ENCODE data around the gene NAP1L4.
A peak's percentile ranks its signal among the peaks of the same experiment; 100 is the strongest.

The NAP1L4 gene

DNA sequence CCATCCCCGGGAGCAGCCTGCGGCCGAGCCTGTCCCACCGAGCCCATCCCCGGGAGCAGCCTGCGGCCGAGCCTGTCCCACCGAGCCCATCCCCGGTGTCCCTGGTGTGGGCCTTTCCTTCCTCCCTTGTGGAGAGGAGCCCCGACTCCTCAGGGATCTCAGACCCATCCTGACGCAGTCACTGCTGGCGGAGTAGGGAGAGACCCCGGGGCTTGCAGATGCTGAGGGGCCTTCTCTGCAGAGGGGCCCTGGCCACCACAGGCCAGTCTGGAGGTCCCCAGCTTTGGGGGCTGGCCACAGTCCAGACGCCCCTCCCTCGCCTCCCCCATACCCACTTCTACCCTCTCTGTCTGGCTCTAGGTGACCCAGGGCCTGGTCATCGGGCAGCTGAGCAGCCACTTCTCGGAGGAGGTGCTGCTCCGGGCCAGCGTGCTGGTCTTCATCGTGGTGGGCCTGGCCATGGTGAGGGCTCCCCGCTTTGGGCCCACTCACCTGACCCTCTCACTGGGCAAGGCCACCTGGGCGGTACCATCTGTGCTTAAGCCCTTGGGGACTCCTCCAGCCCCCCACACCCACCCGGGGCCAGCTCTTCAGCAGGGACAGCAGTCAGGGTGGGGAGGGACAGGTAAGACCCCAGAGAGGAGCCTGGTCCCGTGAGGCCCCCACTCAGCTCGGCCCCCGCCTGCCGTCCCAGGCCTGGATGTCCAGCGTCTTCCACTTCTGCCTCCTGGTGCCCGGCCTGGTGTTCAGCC, 70.2 kb downstream of the NAP1L4 start:
- Mint-ChIP-seq H3K4me3 (no peak overlapping the region), H3K9me3 (no peaks in the 10 kb centered on the region), H3K4me1 (ENCODE audit: low read depth in 2 of 2) (peaks cover 0 to 3% of the 10 kb centered on the region in 2 donors), H3K36me3 (ENCODE audit: insufficient read depth) (peaks cover 3% of the 10 kb centered on the region), H3K27ac (no peak overlapping the region), H3K27me3 (peaks cover 0 to 7% of the 10 kb centered on the region in 2 donors)
- ATAC-seq (replicated peaks) (no peak), DNase-seq (no peak)

DNA sequence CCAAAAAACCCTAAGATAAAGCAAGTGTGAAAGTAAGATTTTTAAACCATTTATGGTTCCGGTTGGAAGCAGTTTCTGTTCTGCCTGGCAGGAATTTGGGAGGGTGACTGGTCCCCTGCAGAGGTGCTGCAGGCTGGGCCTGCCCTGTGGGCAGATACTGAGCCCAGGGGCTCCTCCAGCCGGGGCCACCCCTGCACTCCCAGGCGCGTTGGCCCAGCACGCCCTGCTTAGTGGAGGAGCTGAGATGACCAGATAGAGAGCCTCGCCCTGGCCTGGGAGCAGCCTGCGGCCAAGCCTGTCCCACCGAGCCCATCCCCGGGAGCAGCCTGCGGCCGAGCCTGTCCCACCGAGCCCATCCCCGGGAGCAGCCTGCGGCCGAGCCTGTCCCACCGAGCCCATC, 70.9 kb downstream of the NAP1L4 start:
- H3K27me3 Mint-ChIP-seq = peaks cover 0 to under 1% of the 10 kb centered on the region in 2 donors
- H3K27ac Mint-ChIP-seq = no peak overlapping the region
- H3K4me3 Mint-ChIP-seq = no peak overlapping the region

DNA sequence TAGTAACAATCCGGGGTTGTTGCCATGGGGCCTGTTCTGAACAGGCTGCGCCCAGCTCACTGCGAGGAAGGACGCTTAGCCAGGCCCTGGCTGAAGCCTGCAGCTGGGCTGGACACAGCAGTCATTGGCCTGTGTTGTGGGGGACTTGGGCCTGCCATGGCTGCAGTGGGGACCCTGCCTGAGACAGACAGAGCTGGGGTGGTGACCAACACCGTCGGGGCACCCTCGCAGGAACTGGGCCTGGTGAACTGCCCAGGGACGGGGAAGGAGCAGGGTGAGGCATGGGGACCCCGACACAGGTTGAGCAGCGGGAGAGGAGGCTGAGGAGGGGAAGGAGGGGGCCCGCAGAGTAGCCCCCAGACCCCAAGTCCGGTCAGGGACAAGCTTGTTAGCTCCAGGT, 71.8 kb downstream of the NAP1L4 start:
- H3K27ac Mint-ChIP-seq = no peak overlapping the region
- no peak overlapping the region for H3K4me3 Mint-ChIP-seq
- no peak for DNase-seq
- H3K9me3 Mint-ChIP-seq = no peaks in the 10 kb centered on the region
- no peaks in the 10 kb centered on the region for H3K36me3 Mint-ChIP-seq (ENCODE audit: insufficient read depth)
- no peaks in the 10 kb centered on the region for H3K27me3 Mint-ChIP-seq
- H3K4me1 Mint-ChIP-seq (ENCODE audit: low read depth in 2 of 2) = peaks cover 0 to 3% of the 10 kb centered on the region in 2 donors
- no peak for ATAC-seq (replicated peaks)

More for the DNA sequence above, 70.9 kb downstream of the NAP1L4 start:
- H3K36me3 Mint-ChIP-seq (ENCODE audit: insufficient read depth) = peaks cover under 1% of the 10 kb centered on the region
- no peak for ATAC-seq (replicated peaks)
- H3K4me1 Mint-ChIP-seq (ENCODE audit: low read depth in 2 of 2) = peaks cover 0 to 3% of the 10 kb centered on the region in 2 donors
- no peaks in the 10 kb centered on the region for H3K9me3 Mint-ChIP-seq
- DNase-seq = no peak

DNA sequence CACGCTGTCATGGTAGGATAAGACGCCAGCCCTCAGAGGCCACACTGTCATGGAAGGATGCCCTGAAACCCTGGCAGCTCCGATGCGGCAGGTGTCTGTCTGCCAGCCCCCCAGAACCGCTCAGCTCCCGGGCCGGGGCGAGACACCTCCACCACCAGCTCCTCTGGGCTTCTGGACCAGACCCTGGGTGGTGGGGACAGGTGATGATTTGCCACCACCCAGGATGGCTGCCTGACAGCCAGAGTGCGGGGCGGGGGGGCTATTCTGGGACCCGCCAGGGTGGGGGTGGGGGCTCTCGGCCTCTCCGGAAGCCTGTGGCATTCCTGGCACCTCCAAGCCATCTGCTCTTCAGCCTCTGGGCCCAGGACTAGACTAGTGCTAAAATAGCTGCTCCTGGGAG, 72.3 kb downstream of the NAP1L4 start:
- no peak overlapping the region for H3K4me3 Mint-ChIP-seq
- peaks cover 2% of the 10 kb centered on the region for H3K36me3 Mint-ChIP-seq (ENCODE audit: insufficient read depth)
- DNase-seq (no peak), ATAC-seq (replicated peaks) (no peak)
- no peak overlapping the region for H3K27ac Mint-ChIP-seq
- H3K9me3 Mint-ChIP-seq = no peaks in the 10 kb centered on the region
- H3K4me1 Mint-ChIP-seq (ENCODE audit: low read depth in 2 of 2) = peaks cover 0 to 3% of the 10 kb centered on the region in 2 donors
- no peaks in the 10 kb centered on the region for H3K27me3 Mint-ChIP-seq

DNA sequence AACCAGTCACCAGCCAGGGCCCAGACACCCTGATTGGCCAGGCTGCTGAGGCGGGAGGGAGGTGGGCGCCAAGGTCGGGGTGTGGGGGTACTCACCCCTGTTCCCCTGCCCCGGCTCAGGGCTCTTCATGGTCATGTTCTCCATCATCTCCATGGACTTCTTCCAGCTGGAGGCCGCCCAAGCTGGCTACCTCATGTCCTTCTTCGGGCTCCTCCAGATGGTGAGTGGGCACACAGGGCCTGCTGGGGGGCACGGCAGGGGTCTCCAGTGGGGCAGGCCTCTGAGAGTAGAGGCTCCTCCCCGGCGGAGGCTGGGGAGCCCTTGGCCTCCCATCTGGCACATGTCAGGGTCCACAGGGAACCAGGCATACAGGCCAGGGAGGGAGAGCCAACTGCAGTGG, 72.9 kb downstream of the NAP1L4 start:
- ATAC-seq (replicated peaks) (no peak), DNase-seq (no peak)
- Mint-ChIP-seq H3K4me3 (no peak overlapping the region), H3K4me1 (ENCODE audit: low read depth in 2 of 2) (peaks cover under 1 to 6% of the 10 kb centered on the region in 2 donors), H3K9me3 (no peaks in the 10 kb centered on the region), H3K27ac (no peak overlapping the region), H3K27me3 (no peaks in the 10 kb centered on the region), H3K36me3 (ENCODE audit: insufficient read depth) (peaks cover 2% of the 10 kb centered on the region)

DNA sequence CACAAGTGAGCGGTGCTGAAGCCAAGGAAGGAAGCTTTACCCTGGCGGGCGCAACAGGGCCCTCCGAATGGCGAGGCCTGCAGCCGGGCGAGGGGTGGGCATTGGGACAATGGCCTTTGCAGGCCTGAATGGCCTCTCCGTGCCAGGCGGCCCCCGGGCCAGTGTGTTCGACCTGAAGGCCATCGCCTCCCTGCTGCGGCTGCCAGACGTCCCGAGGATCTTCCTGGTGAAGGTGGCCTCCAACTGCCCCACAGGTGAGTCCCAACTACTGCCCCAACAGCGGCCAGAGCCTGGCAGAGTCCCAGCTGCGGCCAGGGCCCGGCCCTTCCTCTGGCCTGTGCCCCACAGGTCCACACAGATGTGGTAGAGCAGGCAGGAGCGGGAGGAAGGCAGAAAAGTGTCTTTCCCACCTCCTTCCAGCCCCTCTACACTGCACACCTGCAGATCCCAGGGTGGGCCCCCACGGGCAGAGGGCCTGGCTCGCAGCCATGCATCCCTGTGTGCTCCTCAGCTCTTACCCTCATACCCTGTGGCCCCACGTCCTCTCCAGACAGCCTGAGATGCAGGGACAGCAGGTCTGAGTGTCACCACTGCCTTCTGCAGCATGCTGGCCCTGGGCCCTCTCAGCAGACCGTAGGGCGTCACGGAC, 74.2 kb downstream of the NAP1L4 start:
- peaks cover 10 to 17% of the 10 kb centered on the region in 2 donors for H3K4me1 Mint-ChIP-seq (ENCODE audit: low read depth in 2 of 2)
- ATAC-seq (replicated peaks) (no peak), DNase-seq (no peak)
- H3K36me3 Mint-ChIP-seq (ENCODE audit: insufficient read depth) = peaks cover 2% of the 10 kb centered on the region
- H3K4me3 Mint-ChIP-seq = no peak overlapping the region
- no peak overlapping the region for H3K27ac Mint-ChIP-seq
- no peaks in the 10 kb centered on the region for H3K27me3 Mint-ChIP-seq
- no peaks in the 10 kb centered on the region for H3K9me3 Mint-ChIP-seq

DNA sequence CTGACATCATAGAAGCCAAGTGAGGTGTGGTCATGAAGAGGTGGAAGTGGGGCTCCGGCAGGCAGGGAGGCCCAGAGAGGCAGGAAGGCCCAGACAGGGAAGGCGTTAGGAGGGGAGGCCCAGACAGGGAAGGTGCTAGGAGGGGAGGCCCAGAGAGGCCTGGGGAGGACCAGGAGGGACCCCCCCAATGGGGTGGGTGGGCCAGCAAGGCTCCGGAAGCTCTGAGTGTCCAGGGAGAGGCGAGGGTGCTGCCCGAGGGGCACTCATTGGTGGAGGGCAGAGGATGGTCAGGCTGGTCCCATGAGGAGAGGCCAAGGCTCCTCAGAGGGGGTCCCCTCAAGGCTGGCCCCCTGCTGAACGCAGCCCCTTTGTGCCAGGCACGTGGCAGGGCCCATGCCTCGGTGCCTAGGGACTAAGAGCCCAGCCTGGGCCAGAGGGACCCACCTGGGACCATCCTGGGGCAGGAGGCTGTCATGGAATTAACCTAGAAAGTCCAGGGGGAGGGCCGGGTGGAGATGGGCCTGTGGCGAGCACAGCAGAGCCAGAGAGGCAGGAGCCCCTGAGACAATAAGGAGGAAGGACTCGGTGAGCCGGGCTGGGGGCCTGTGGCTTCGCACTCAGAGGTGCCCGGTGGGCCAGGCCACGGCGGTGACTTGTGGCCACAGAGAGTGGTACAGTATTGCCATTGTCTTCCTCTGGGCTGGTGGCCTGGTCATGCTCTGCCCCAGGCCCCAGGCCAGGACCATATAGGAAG, 75.1 kb downstream of the NAP1L4 start:
- ATAC-seq (replicated peaks) (no peak), DNase-seq (no peak)
- H3K27ac Mint-ChIP-seq = no peak overlapping the region
- peaks cover 10 to 17% of the 10 kb centered on the region in 2 donors for H3K4me1 Mint-ChIP-seq (ENCODE audit: low read depth in 2 of 2)
- H3K4me3 Mint-ChIP-seq = no peak overlapping the region
- peaks cover 2% of the 10 kb centered on the region for H3K36me3 Mint-ChIP-seq (ENCODE audit: insufficient read depth)
- no peaks in the 10 kb centered on the region for H3K27me3 Mint-ChIP-seq
- no peaks in the 10 kb centered on the region for H3K9me3 Mint-ChIP-seq

DNA sequence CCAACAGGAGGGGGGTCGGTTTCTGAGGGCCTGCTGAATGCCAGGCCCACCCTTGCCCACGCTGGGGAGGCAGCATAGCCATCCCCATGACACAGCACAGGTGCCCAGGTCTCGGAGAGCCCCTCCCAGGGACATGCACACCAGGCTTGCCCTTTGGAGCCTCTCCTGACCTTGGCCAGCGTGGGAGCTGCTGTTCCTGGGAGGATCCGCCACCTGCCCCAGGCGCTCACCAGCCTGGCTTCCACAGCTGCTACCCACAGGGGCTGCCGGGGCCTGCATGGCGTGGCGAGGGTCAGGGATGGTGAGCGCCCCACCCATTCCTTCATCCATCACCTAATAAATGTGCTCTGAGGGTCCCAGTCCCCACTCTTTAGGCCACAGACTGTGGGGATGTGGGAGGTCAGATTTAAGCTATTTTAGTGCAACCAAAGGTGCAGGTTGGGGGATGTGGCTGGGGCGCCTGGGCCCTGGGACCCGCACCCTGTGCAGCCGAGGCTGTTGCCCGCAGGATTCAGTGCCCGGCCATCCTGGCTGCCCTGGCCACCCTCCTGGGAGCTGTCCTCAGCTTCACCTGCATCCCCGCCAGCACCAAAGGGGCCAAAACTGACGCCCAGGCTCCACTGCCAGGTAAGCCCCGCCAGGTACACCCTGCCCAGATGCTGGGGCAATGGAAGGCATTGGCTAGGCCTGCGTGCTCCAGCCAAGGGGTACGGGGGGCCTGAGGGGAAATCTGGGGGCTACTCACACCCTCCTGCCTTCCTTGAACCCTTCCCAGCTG, 75.8 kb downstream of the NAP1L4 start:
- Mint-ChIP-seq H3K4me3 (no peak overlapping the region), H3K9me3 (no peaks in the 10 kb centered on the region)

DNA sequence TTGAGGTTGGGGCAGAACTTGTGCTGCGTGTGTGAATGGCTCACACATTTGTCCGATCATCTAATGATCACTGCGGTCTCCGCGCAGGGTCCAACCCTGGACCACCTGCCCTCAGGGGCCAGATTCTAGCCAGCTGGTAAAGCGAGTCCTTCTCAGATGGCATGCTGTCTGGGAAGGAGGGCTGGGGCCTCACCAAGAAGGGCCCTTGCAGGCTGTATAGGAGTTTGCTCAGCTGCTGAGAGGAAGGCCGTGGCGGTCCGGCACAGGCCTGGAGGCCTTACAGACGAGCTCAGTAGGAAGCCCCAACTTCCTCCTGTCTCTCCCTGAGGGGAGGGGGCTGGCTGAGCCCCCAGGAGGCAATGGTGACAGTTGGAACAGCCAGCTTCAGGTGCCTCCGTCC, 76.7 kb downstream of the NAP1L4 start:
- Mint-ChIP-seq H3K27me3 (no peaks in the 10 kb centered on the region), H3K27ac (no peak overlapping the region), H3K4me3 (no peak overlapping the region), H3K4me1 (ENCODE audit: low read depth in 2 of 2) (peaks cover 17 to 19% of the 10 kb centered on the region in 2 donors), H3K9me3 (no peaks in the 10 kb centered on the region), H3K36me3 (ENCODE audit: insufficient read depth) (peaks cover 2% of the 10 kb centered on the region)
- no peak for DNase-seq
- no peak for ATAC-seq (replicated peaks)

More for the DNA sequence above, 75.8 kb downstream of the NAP1L4 start:
- peaks cover 2% of the 10 kb centered on the region for H3K36me3 Mint-ChIP-seq (ENCODE audit: insufficient read depth)
- DNase-seq (no peak), ATAC-seq (replicated peaks) (no peak)
- peaks cover 14 to 17% of the 10 kb centered on the region in 2 donors for H3K4me1 Mint-ChIP-seq (ENCODE audit: low read depth in 2 of 2)
- no peak overlapping the region for H3K27ac Mint-ChIP-seq
- no peaks in the 10 kb centered on the region for H3K27me3 Mint-ChIP-seq

DNA sequence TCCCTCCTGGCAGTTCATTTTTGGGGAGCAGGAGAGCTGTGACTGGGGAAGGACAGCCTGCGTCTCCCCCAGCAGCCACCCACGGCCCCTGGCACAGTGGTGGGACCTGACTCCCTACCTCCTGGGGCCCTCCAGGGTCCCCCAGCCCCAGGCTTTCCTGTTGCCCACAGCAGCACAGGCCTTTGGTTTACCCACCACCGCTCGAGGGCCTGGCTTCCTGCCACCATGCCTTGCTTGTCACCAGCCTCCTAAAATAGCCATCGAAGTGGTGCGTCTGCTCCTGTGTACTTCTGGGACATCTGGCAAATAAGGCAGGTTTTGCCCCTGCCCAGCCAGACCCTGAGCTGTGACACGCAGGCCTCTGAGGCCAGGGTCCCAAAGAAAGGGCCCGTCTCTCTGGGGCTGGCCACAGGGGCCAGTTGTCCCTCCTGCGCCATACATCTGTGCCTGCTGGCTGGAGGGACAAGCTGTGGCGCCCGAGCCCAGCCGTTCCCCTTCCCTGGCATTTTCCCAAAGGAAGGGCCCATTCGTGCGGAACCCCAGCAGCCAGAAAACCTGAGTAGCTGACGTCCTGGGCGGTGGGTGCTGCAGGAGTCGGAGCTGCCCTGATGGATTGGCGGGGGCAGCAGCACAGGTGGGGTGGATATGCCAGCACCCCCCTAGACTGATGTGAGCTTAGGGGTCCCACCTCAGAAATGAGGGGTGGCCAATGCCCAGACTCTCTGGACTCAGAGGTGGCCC, 77.5 kb downstream of the NAP1L4 start:
- ATAC-seq (replicated peaks) (no peak), DNase-seq (no peak)
- Mint-ChIP-seq H3K4me3 (no peak overlapping the region), H3K27me3 (no peaks in the 10 kb centered on the region), H3K36me3 (ENCODE audit: insufficient read depth) (peaks cover 2% of the 10 kb centered on the region), H3K27ac (no peak overlapping the region), H3K4me1 (ENCODE audit: low read depth in 2 of 2) (peaks cover 19 to 20% of the 10 kb centered on the region in 2 donors), H3K9me3 (no peaks in the 10 kb centered on the region)

DNA sequence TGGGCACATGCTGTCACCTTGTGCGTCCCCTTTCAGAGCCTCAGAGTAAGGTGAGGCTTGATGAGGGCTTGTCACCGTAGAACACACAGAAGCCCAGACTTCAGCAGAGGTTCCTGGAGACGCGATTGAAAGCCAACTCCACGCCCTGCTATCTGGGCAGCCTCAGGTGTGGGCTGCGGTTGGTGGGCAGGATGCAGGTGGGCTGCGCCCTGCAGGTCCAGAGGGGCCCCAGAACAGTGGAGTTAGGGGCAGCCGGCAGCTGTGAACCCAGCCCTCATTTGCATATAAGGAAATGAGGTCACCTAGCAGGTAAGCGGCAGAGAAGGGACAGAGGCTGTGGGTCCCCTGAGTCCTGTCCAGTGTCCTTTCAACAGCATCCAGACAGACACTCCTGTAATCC, 78.4 kb downstream of the NAP1L4 start:
- Mint-ChIP-seq H3K27me3 (no peaks in the 10 kb centered on the region), H3K4me1 (ENCODE audit: low read depth in 2 of 2) (peaks cover 17 to 20% of the 10 kb centered on the region in 2 donors), H3K9me3 (no peaks in the 10 kb centered on the region), H3K27ac (peak overlapping the region in 1 of 2 donors; percentile 80), H3K36me3 (ENCODE audit: insufficient read depth) (peaks cover 2% of the 10 kb centered on the region), H3K4me3 (peak overlapping the region; percentile 8 to 33)
- DNase-seq (no peak), ATAC-seq (replicated peaks) (peak; percentile 31)

DNA sequence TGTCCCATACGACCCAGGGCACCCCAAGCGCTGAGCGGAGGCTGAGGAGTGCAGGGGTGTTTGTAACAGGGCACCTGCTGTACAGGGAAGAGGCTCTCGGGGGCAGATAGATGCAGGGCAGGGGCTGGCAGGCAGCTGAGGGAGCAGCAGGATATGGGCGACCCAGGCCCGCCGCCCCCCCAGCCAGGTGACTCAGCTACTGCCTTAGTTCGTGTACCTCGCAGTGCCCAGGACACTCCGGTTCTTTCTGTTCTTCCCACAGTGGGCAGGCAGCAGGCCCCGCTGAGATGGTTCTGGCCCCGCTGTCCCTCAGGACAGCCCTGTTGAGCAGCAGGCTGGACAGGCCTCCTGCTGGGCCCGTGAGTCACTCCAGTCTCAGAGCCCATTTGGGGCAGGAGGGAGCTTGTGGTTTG, 79.1 kb downstream of the NAP1L4 start:
- Mint-ChIP-seq H3K27ac (peak overlapping the region in 1 of 2 donors; percentile 80), H3K4me3 (no peak overlapping the region)
- no peak for DNase-seq

More for the DNA sequence above, 79.1 kb downstream of the NAP1L4 start:
- Mint-ChIP-seq H3K27me3 (no peaks in the 10 kb centered on the region), H3K4me1 (ENCODE audit: low read depth in 2 of 2) (peaks cover 16 to 20% of the 10 kb centered on the region in 2 donors), H3K36me3 (ENCODE audit: insufficient read depth) (peaks cover 2% of the 10 kb centered on the region), H3K9me3 (no peaks in the 10 kb centered on the region)
- ATAC-seq (replicated peaks) = no peak
